Measurements from ENCODE around the gene SYNGR3. TPM values are rescaled to one million over a fixed set of nuclear protein-coding genes. Genes with fewer than 3 reads are reported as not detected.

The SYNGR3 gene
- total RNA-seq, 1 experiment from 2014 or later = 3.6 TPM

DNA sequence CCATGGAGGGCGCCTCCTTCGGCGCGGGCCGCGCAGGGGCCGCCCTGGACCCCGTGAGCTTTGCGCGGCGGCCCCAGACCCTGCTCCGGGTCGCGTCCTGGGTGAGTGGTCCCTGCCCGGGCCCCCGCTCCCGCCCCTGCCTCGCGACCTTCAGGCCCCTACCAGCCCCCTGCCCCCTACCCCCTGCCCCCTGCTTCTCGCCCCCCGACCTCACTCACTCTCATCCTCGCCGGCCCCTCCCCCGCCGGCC is 256 bp downstream of the SYNGR3 start:
- intact Hi-C loops (cut with micrococcal nuclease; ENCODE audit: unreplicated experiment) = no loop called here
- no peaks in the 10 kb centered on the region for H3K27me3 Mint-ChIP-seq (ENCODE audit: unreplicated experiment)
- no TSS peak for BruUV-seq (replicated peaks)
- CTCF ChIA-PET = no interaction called here
- TF ChIP-seq, protein P1, sequence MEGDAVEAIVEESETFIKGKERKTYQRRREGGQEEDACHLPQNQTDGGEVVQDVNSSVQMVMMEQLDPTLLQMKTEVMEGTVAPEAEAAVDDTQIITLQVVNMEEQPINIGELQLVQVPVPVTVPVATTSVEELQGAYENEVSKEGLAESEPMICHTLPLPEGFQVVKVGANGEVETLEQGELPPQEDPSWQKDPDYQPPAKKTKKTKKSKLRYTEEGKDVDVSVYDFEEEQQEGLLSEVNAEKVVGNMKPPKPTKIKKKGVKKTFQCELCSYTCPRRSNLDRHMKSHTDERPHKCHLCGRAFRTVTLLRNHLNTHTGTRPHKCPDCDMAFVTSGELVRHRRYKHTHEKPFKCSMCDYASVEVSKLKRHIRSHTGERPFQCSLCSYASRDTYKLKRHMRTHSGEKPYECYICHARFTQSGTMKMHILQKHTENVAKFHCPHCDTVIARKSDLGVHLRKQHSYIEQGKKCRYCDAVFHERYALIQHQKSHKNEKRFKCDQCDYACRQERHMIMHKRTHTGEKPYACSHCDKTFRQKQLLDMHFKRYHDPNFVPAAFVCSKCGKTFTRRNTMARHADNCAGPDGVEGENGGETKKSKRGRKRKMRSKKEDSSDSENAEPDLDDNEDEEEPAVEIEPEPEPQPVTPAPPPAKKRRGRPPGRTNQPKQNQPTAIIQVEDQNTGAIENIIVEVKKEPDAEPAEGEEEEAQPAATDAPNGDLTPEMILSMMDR (IDR thresholded peaks at IDR 0.05; ENCODE audit: unreplicated experiment) = no peak
- H3K36me3 Mint-ChIP-seq (ENCODE audit: insufficient read depth, unreplicated experiment) = peaks cover 48% of the 10 kb centered on the region
- H3K9me3 Mint-ChIP-seq (ENCODE audit: low read depth, unreplicated experiment) = no peaks in the 10 kb centered on the region
- H3K4me1 Mint-ChIP-seq (ENCODE audit: low read depth, unreplicated experiment) = peaks cover 8% of the 10 kb centered on the region
- DNase-seq = no peak
- H3K27ac Mint-ChIP-seq (ENCODE audit: unreplicated experiment) = no peak overlapping the region
- peak overlapping the region; percentile 54 for H3K4me3 Mint-ChIP-seq (ENCODE audit: low read depth, unreplicated experiment)

DNA sequence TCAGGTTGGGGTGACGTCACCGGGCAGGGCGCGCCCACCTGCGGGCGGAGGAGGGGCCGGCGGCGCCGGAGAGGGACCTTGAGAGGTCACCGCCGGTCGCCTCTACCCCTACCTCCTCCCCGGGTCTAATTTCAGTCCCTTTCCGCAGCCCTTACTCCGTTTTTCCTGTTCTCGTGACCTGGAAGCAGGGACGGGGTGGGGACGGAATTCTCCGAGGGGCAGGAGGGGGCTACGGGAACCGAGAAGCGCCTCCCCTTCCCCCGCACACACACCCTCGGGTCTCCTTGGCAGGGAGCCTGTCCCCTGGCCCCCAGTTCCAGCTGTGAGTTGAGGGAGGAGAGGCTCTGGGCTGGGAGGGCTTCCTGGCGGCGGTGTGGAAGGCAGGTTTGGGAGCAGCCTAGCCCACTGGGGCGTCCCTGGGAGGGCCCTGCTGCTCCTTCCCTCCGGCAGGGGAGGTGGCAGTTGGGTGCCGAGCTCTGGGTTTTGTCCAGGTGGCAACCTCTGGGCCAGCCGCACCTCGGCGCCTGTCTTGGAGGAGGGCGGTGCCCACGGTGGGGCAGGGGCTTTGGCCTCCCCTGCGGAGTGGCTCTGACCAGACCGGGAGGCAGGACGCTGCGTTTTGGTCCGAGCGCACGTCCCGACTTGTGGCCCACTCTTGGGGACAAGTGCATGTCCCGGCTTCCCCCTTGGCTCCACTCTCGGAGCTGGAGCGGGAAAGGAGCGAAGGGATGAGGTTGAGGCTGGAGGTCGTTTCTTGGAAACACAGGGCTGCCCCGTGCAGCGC is 773 bp downstream of the SYNGR3 start:
- BruUV-seq (replicated peaks) = TSS peak; percentile 14
- H3K4me1 Mint-ChIP-seq (ENCODE audit: low read depth, unreplicated experiment) = peaks cover 11% of the 10 kb centered on the region
- H3K36me3 Mint-ChIP-seq (ENCODE audit: insufficient read depth, unreplicated experiment) = peaks cover 47% of the 10 kb centered on the region
- TF ChIP-seq, protein P1 (IDR thresholded peaks at IDR 0.05; ENCODE audit: unreplicated experiment) = no peak
- intact Hi-C loops (cut with micrococcal nuclease; ENCODE audit: unreplicated experiment) = no loop called here
- H3K27me3 Mint-ChIP-seq (ENCODE audit: unreplicated experiment) = no peaks in the 10 kb centered on the region
- H3K27ac Mint-ChIP-seq (ENCODE audit: unreplicated experiment) = no peak overlapping the region
- no peaks in the 10 kb centered on the region for H3K9me3 Mint-ChIP-seq (ENCODE audit: low read depth, unreplicated experiment)
- CTCF ChIA-PET = no interaction called here
- peak; percentile 61 for DNase-seq
- H3K4me3 Mint-ChIP-seq (ENCODE audit: low read depth, unreplicated experiment) = peak overlapping the region; percentile 54

DNA sequence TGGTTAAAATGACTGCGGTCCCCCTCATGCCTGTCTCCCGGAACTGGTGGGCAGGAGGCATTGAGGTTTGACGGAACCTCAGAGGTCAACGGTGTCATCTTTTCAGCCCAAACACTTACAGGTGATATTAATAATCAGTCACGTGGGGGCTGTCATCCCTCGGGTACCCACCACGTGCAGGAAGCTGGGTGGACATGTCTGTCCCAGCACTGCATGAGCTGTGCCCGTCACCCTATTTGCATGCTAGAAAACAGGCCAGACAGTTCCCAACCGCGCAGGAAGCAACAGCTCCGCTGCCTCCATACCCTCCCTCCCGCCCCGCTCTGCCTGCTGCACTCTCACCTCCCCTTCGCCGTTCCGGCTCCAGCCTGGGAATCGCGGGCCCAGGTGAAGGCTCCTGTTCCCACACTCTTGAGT is 1.4 kb downstream of the SYNGR3 start:
- CTCF ChIA-PET = no interaction called here
- Mint-ChIP-seq H3K9me3 (ENCODE audit: low read depth, unreplicated experiment) (no peaks in the 10 kb centered on the region), H3K27ac (ENCODE audit: unreplicated experiment) (no peak overlapping the region), H3K4me3 (ENCODE audit: low read depth, unreplicated experiment) (peak overlapping the region; percentile 54), H3K36me3 (ENCODE audit: insufficient read depth, unreplicated experiment) (peaks cover 51% of the 10 kb centered on the region), H3K4me1 (ENCODE audit: low read depth, unreplicated experiment) (peaks cover 17% of the 10 kb centered on the region), H3K27me3 (ENCODE audit: unreplicated experiment) (no peaks in the 10 kb centered on the region)
- no peak for DNase-seq
- intact Hi-C loops (cut with micrococcal nuclease; ENCODE audit: unreplicated experiment) = no loop called here
- TF ChIP-seq, protein P1 (IDR thresholded peaks at IDR 0.05; ENCODE audit: unreplicated experiment) = no peak
- no TSS peak for BruUV-seq (replicated peaks)

DNA sequence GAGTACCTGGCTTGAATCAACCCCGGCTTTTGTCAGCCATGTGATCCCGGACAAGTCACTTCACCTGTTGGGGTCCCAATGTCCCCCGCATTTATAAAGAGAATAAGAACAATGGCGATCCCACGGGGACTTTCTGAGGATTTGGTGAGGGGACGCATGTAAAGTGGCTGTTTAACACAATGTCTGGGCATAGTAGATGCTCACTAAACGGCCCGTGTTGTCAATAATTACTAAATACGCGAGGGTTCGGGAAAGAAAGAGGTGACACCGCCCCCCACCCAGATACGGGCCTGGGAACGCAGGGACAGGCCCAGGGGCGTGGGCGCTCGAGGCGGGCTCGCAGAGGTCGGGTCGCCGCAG is 1.8 kb downstream of the SYNGR3 start:
- H3K36me3 Mint-ChIP-seq (ENCODE audit: insufficient read depth, unreplicated experiment) = peaks cover 49% of the 10 kb centered on the region
- H3K27me3 Mint-ChIP-seq (ENCODE audit: unreplicated experiment) = no peaks in the 10 kb centered on the region
- no peaks in the 10 kb centered on the region for H3K9me3 Mint-ChIP-seq (ENCODE audit: low read depth, unreplicated experiment)
- H3K4me1 Mint-ChIP-seq (ENCODE audit: low read depth, unreplicated experiment) = peaks cover 17% of the 10 kb centered on the region
- CTCF ChIA-PET = no interaction called here
- H3K4me3 Mint-ChIP-seq (ENCODE audit: low read depth, unreplicated experiment) = peak overlapping the region; percentile 54
- no TSS peak for BruUV-seq (replicated peaks)
- intact Hi-C loops (cut with micrococcal nuclease; ENCODE audit: unreplicated experiment) = no loop called here
- DNase-seq = no peak
- TF ChIP-seq, protein P1 (IDR thresholded peaks at IDR 0.05; ENCODE audit: unreplicated experiment) = no peak
- H3K27ac Mint-ChIP-seq (ENCODE audit: unreplicated experiment) = no peak overlapping the region
